Glutamatergic neuron (in vitro differentiated cells): ENCODE measurements around the gene WDR54. TPM values are rescaled to one million over a fixed set of nuclear protein-coding genes. Genes with fewer than 3 reads are reported as not detected.
A peak's percentile ranks its signal among the peaks of the same experiment; 100 is the strongest.

Source experiments
- DNase-seq: peaks from one replicate; pipeline ENCODE4 v3.0.0; 2022
- H3K27ac Mint-ChIP-seq: one replicate; pipeline ENCODE4 v1.8.0; 2020; ENCODE audit warnings: mild to moderate bottlenecking, mixed read lengths, inconsistent platforms; ENCODE audit not compliant: unreplicated experiment
- H3K27me3 Mint-ChIP-seq: one replicate; pipeline ENCODE4 v1.8.0; 2020; ENCODE audit warnings: mild to moderate bottlenecking, moderate library complexity, mixed read lengths, inconsistent platforms; ENCODE audit not compliant: unreplicated experiment
- H3K36me3 Mint-ChIP-seq: one replicate; pipeline ENCODE4 v1.8.0; 2020; ENCODE audit warnings: mild to moderate bottlenecking, mixed read lengths, inconsistent platforms; ENCODE audit not compliant: unreplicated experiment
- H3K4me1 Mint-ChIP-seq: one replicate; pipeline ENCODE4 v1.8.0; 2020; ENCODE audit warnings: mild to moderate bottlenecking, low read depth, mixed read lengths, inconsistent platforms; ENCODE audit not compliant: unreplicated experiment
- H3K4me3 Mint-ChIP-seq: one replicate; pipeline ENCODE4 v1.8.0; 2020; ENCODE audit warnings: mild to moderate bottlenecking, mixed read lengths, inconsistent platforms; ENCODE audit not compliant: unreplicated experiment
- H3K9me3 Mint-ChIP-seq: one replicate; pipeline ENCODE4 v1.8.0; 2020; ENCODE audit warnings: mild to moderate bottlenecking, moderate library complexity, mixed read lengths, inconsistent platforms; ENCODE audit not compliant: unreplicated experiment
- CTCF ChIP-seq: fragments of 200-600 bp; sonication (generic); IDR thresholded peaks from one replicate; pipeline ENCODE4 v1.5.0; 2021; ENCODE audit not compliant: partially characterized antibody, unreplicated experiment
- total RNA-seq: library from RNA; stranded (reverse); fragmentation: NEBNext Ultra II Directional; extraction: Animal tissue kit (Norgen Biotek cat#: 25700); gene quantifications from one replicate; pipeline ENCODE4 v1.2.1, GENCODE V29; 2021; ENCODE audit not compliant: unreplicated experiment

WDR54 gene
- total RNA-seq, 1 donor from 2014 or later: 29.5 TPM

- Mint-ChIP-seq H3K27ac (peak overlapping the region; percentile 100), H3K4me1 (peaks cover 34% of the 10 kb centered on the region), H3K27me3 (peaks cover 19% of the 10 kb centered on the region), H3K9me3 (peaks cover 19% of the 10 kb centered on the region), H3K4me3 (peak overlapping the region; percentile 98), H3K36me3 (peaks cover 13% of the 10 kb centered on the region)
- TF ChIP-seq CTCF: no peak
- DNase-seq: peak; percentile 87
Observed at GRCh38 chr2:74374509-74375205, 46.9 kb upstream of the WDR54 start.

- H3K27me3 Mint-ChIP-seq: peaks cover 19% of the 10 kb centered on the region
- DNase-seq: no peak
- peak overlapping the region; percentile 49 for H3K4me3 Mint-ChIP-seq
- peaks cover 16% of the 10 kb centered on the region for H3K9me3 Mint-ChIP-seq
- TF ChIP-seq CTCF: no peak
- peaks cover 43% of the 10 kb centered on the region for H3K4me1 Mint-ChIP-seq
- H3K27ac Mint-ChIP-seq: peak overlapping the region; percentile 56
- H3K36me3 Mint-ChIP-seq: peaks cover 9% of the 10 kb centered on the region
Observed at GRCh38 chr2:74375838-74376237, 45.7 kb upstream of the WDR54 start.

- peak overlapping the region; percentile 38 for H3K27ac Mint-ChIP-seq
- no peak for TF ChIP-seq CTCF
- peaks cover 6% of the 10 kb centered on the region for H3K36me3 Mint-ChIP-seq
- H3K27me3 Mint-ChIP-seq: peaks cover 10% of the 10 kb centered on the region
- peaks cover 30% of the 10 kb centered on the region for H3K4me1 Mint-ChIP-seq
- no peak for DNase-seq
- no peaks in the 10 kb centered on the region for H3K9me3 Mint-ChIP-seq
- peak overlapping the region; percentile 46 for H3K4me3 Mint-ChIP-seq
Observed at GRCh38 chr2:74378007-74378406, 43.5 kb upstream of the WDR54 start.

- Mint-ChIP-seq H3K36me3 (peaks cover 6% of the 10 kb centered on the region), H3K4me1 (peaks cover 34% of the 10 kb centered on the region), H3K9me3 (no peaks in the 10 kb centered on the region), H3K27ac (peak within 1 kb of the TSS; percentile 86), H3K27me3 (peaks cover 2% of the 10 kb centered on the region), H3K4me3 (peak within 1 kb of the TSS; percentile 85)
- no peak for TF ChIP-seq CTCF
- peak; percentile 69 for DNase-seq
Observed at GRCh38 chr2:74379851-74380789, 41.4 kb upstream of the WDR54 start, which contains the start of gene DCTN1. DCTN1 (minus strand) TSS chr2:74380311; CDS start chr2:74380037, 274 bp downstream.

- Mint-ChIP-seq H3K4me3 (no peak overlapping the region), H3K36me3 (peaks cover 6% of the 10 kb centered on the region), H3K27ac (no peak overlapping the region), H3K27me3 (peaks cover 2% of the 10 kb centered on the region), H3K9me3 (no peaks in the 10 kb centered on the region), H3K4me1 (peaks cover 30% of the 10 kb centered on the region)
- DNase-seq: no peak
- TF ChIP-seq CTCF: no peak
Observed at GRCh38 chr2:74381751-74382150, 39.8 kb upstream of the WDR54 start.
